K562 (cell line): ENCODE results near the gene MYO18A. TPM values are rescaled to one million over a fixed set of nuclear protein-coding genes. Genes with fewer than 3 reads are reported as not detected.

Source experiments
- ARNT ChIP-seq, 2 experiments: fragments of 450-650 bp; IDR thresholded peaks; 2 replicates each; pipeline ENCODE4 v1.6.1; 2016; ENCODE audit warnings: mild to moderate bottlenecking in 1 of 2
- BDP1 ChIP-seq: IDR thresholded peaks from 3 replicates; pipeline ENCODE4 v1.6.1; 2011; ENCODE audit not compliant: insufficient read length, insufficient read depth
- CBX8 ChIP-seq: fragments of 200-600 bp; sonication (generic); IDR thresholded peaks from 2 replicates; pipeline ENCODE4 v1.6.1; 2012; ENCODE audit warnings: borderline replicate concordance, mixed run types, low read depth, mild to moderate bottlenecking, moderate library complexity, mixed read lengths, low read length, control low read depth, inconsistent platforms; ENCODE audit not compliant: poor library complexity, severe bottlenecking; ENCODE audit errors: extremely low read depth
- CEBPB ChIP-seq: fragments of 450-650 bp; IDR thresholded peaks from 2 replicates; pipeline ENCODE4 v1.6.1; 2016; ENCODE audit warnings: missing genetic modification characterization, missing compliant biosample characterization
- DIDO1 ChIP-seq: fragments of 450-650 bp; IDR thresholded peaks from 2 replicates; pipeline ENCODE4 v1.6.1; 2016; ENCODE audit warnings: low read depth, missing biosample characterization, missing genetic modification characterization
- ERF ChIP-seq: fragments of 450-650 bp; formaldehyde crosslinking; IDR thresholded peaks from 2 replicates; pipeline ENCODE4 v1.4.0; 2020; ENCODE audit warnings: mild to moderate bottlenecking, mixed read lengths
- ETV6 ChIP-seq, 3 experiments: fragments of 150-350 bp in 1 of 3; sonication (generic) in 1 of 3; formaldehyde crosslinking in 1 of 3; IDR thresholded peaks; 2 replicates each; pipeline versions ENCODE4 v1.6.1 to v1.8.0; 2014 to 2022; ENCODE audit warnings: borderline replicate concordance in 2 of 3, low read depth in 2 of 3, antibody characterized with exemption in 1 of 3, low read length in 1 of 3, mild to moderate bottlenecking in 1 of 3, missing genetic modification reagents in 1 of 3
- FOXA3 ChIP-seq, 2 experiments: fragments of 450-650 bp in 1 of 2; sonication (generic) in 1 of 2; formaldehyde crosslinking; IDR thresholded peaks in 1 of 2; conservative IDR thresholded peaks in 1 of 2; 2 replicates each; pipeline versions ENCODE4 v1.4.0 to v1.8.0; 2020 to 2022; ENCODE audit warnings: mild to moderate bottlenecking in 2 of 2, missing genetic modification reagents in 1 of 2
- GATAD2A ChIP-seq: fragments of 450-650 bp; IDR thresholded peaks from 2 replicates; pipeline ENCODE4 v1.6.1; 2017
- MCM3 ChIP-seq: fragments of 450-650 bp; IDR thresholded peaks from 2 replicates; pipeline ENCODE4 v1.6.1; 2016
- MEIS2 ChIP-seq: fragments of 450-650 bp; IDR thresholded peaks from 2 replicates; pipeline ENCODE4 v1.6.1; 2014; ENCODE audit warnings: mild to moderate bottlenecking; ENCODE audit not compliant: partially characterized antibody
- MIER1 ChIP-seq: fragments of 450-650 bp; IDR thresholded peaks from 2 replicates; pipeline ENCODE4 v1.6.1; 2016; ENCODE audit warnings: antibody characterized with exemption, mild to moderate bottlenecking, low read depth
- NR3C1 ChIP-seq: sonication (generic); formaldehyde crosslinking; IDR thresholded peaks from 2 replicates; pipeline ENCODE4 v1.8.1; 2022; ENCODE audit warnings: missing genetic modification reagents
- PHTF2 ChIP-seq: fragments of 250-450 bp; sonication (Bioruptor Pico); IDR thresholded peaks from 2 replicates; pipeline ENCODE4 v1.5.0; 2021; ENCODE audit warnings: mild to moderate bottlenecking
- TCF7L2 ChIP-seq: fragments of 150-350 bp; IDR thresholded peaks from 2 replicates; pipeline ENCODE4 v1.6.1; 2016; ENCODE audit warnings: low read depth, mild to moderate bottlenecking, low read length, moderate library complexity
- ZBTB7A ChIP-seq: IDR thresholded peaks from 2 replicates; pipeline ENCODE4 v1.6.1; 2011; ENCODE audit warnings: low read depth, mild to moderate bottlenecking, low read length, moderate library complexity, borderline replicate concordance; ENCODE audit not compliant: control insufficient read depth
- ZFP36 ChIP-seq: fragments of 150-350 bp; IDR thresholded peaks from 2 replicates; pipeline ENCODE4 v1.6.1; 2018; ENCODE audit warnings: low read length, low read depth; ENCODE audit not compliant: partially characterized antibody
- ZKSCAN1 ChIP-seq: fragments of 150-350 bp; IDR thresholded peaks from 2 replicates; pipeline ENCODE4 v1.6.1; 2016; ENCODE audit warnings: low read depth, low read length
- ZNF175 ChIP-seq: fragments of 200-800 bp; sonication (Bioruptor generic); IDR thresholded peaks from 2 replicates; pipeline ENCODE4 v1.6.1; 2016; ENCODE audit warnings: low read depth, mild to moderate bottlenecking, missing genetic modification characterization, missing compliant biosample characterization
- ZNF212 ChIP-seq: fragments of 450-650 bp; formaldehyde crosslinking; IDR thresholded peaks from 2 replicates; pipeline ENCODE4 v1.4.0; 2020; ENCODE audit warnings: mild to moderate bottlenecking
- ZNF699 ChIP-seq: fragments of 250-450 bp; sonication (Bioruptor Pico); IDR thresholded peaks from 2 replicates; pipeline ENCODE4 v1.8.0; 2021; ENCODE audit warnings: mild to moderate bottlenecking, moderate library complexity; ENCODE audit not compliant: insufficient replicate concordance
- polyA plus RNA-seq, 8 experiments: library from polyadenylated mRNA; depleted of rRNA in 4 of 8; stranded (reverse) in 5 of 8; unstranded in 3 of 8; fragments of >200 nt; fragmentation: Nextera tagmentation in 2 of 8; fragmentation: Illumina TruSeq in 1 of 8; extraction: Ambion mirVana in 2 of 8; extraction: Trizol in 1 of 8; gene quantifications; 2 replicates each; pipeline versions ENCODE4 v1.2.1 to v1.2.3, GENCODE V29; 2011 to 2014; ENCODE audit warnings: inconsistent platforms in 1 of 8, missing spikeins in 1 of 8
- total RNA-seq, 7 experiments: library from RNA; depleted of rRNA in 6 of 7; stranded (reverse); fragments of >200 nt in 6 of 7; fragmentation: Illumina TruSeq in 2 of 7; extraction: Trizol in 2 of 7; gene quantifications; 2 replicates each; pipeline versions ENCODE4 v1.2.1 to v1.2.3, GENCODE V29; 2011 to 2021; ENCODE audit warnings: low replicate concordance in 1 of 7
- TF ChIP-seq, protein P1 (sequence below): conservative IDR thresholded peaks from 2 replicates; pipeline ENCODE4 v1.6.1; 2011; ENCODE audit warnings: low read depth, mild to moderate bottlenecking, low read length; ENCODE audit not compliant: control insufficient read depth
- TF ChIP-seq, protein P2 (sequence below): fragments of 250-450 bp; sonication (Bioruptor Pico); IDR thresholded peaks from 2 replicates; pipeline ENCODE4 v1.8.0; 2021; ENCODE audit warnings: borderline replicate concordance, mild to moderate bottlenecking, moderate library complexity; ENCODE audit not compliant: poor library complexity, severe bottlenecking
- TF ChIP-seq, protein P3 (sequence below): fragments of 250-450 bp; sonication (Bioruptor Pico); IDR thresholded peaks from 2 replicates; pipeline ENCODE4 v1.9.0; 2021; ENCODE audit warnings: mild to moderate bottlenecking
- TF ChIP-seq, protein P4 (sequence below): fragments of 250-450 bp; sonication (Bioruptor Pico); IDR thresholded peaks from 2 replicates; pipeline ENCODE4 v1.5.1; 2021; ENCODE audit warnings: mild to moderate bottlenecking

The MYO18A gene
- total and polyA plus RNA-seq, 9 of the 15 experiments (the other 6 are each of a cell fraction or from before 2014, with no cell fraction given), result 2.5 to 65.4 (median 17.1) TPM

DNA sequence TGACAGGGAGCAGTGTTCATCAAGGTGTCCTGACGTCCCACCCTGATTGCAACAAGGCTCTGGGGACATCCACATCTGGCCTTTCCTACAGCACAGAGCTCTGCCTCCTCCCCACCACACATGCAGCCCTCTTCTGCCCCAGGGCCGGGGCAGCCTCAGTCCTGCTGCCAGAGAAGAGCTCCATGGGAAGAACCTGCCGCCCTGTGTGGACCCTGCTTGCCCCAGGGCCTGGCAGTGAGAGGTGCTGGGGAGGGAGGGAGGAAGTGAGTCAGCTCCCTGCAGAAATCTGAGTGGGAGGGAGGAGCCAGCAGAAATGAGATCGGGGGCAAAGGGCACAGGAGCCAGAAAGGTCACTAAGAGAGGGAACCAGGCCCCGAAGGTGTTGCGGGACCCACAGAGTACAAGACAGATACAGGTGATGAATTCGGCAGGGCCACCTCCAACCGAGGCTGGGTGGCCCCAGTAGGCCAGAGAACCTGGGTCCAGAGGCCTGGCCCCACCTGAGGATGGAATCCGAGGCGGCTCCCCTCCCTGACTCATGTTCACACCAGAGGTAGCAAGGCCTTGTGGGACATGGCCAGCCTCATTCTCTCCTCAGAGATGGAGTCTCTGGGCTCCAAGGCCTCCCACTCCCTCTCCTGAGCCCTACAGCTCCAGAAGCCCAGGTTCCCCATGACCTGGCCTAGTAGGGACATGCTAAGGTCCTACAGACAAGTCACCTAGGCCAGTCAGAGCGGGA is 24.8 kb downstream of the MYO18A start (continued):
- peak; percentile 57; the same call in 1 of the 2 replicates for TF ChIP-seq GATAD2A
- TF ChIP-seq PHTF2 (CRISPR knock-in tag), result no peak
- no peak for TF ChIP-seq TCF7L2
- TF ChIP-seq, protein P1, sequence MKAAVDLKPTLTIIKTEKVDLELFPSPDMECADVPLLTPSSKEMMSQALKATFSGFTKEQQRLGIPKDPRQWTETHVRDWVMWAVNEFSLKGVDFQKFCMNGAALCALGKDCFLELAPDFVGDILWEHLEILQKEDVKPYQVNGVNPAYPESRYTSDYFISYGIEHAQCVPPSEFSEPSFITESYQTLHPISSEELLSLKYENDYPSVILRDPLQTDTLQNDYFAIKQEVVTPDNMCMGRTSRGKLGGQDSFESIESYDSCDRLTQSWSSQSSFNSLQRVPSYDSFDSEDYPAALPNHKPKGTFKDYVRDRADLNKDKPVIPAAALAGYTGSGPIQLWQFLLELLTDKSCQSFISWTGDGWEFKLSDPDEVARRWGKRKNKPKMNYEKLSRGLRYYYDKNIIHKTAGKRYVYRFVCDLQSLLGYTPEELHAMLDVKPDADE, result peak; percentile 35; the same call in 1 of the 2 replicates
- TF ChIP-seq ETV6 (IDR thresholded peaks at IDR 0.05; ENCODE audit: borderline replicate concordance in 1 of 2, low read depth in 2 of 2, low read length in 1 of 2), result no peak
- no peak for TF ChIP-seq ETV6 (CRISPR knock-in tag; IDR thresholded peaks at IDR 0.05; ENCODE audit: borderline replicate concordance)
- TF ChIP-seq CBX8, result no peak
- TF ChIP-seq, protein P2, sequence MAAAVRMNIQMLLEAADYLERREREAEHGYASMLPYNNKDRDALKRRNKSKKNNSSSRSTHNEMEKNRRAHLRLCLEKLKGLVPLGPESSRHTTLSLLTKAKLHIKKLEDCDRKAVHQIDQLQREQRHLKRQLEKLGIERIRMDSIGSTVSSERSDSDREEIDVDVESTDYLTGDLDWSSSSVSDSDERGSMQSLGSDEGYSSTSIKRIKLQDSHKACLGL (CRISPR knock-in tag), result no peak
- TF ChIP-seq ZNF699 (CRISPR knock-in tag), result no peak
- TF ChIP-seq, protein P3, sequence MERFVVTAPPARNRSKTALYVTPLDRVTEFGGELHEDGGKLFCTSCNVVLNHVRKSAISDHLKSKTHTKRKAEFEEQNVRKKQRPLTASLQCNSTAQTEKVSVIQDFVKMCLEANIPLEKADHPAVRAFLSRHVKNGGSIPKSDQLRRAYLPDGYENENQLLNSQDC, result no peak
- no peak for TF ChIP-seq MEIS2
- TF ChIP-seq, protein P4, sequence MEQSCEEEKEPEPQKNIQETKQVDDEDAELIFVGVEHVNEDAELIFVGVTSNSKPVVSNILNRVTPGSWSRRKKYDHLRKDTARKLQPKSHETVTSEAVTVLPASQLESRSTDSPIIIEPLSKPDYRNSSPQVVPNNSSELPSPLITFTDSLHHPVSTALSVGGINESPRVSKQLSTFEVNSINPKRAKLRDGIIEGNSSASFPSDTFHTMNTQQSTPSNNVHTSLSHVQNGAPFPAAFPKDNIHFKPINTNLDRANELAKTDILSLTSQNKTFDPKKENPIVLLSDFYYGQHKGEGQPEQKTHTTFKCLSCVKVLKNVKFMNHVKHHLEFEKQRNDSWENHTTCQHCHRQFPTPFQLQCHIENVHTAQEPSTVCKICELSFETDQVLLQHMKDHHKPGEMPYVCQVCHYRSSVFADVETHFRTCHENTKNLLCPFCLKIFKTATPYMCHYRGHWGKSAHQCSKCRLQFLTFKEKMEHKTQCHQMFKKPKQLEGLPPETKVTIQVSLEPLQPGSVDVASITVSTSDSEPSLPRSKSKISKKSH (CRISPR knock-in tag), result no peak
- no peak for TF ChIP-seq CEBPB
- no peak for TF ChIP-seq ERF (CRISPR knock-in tag)
- TF ChIP-seq ZNF175 (CRISPR knock-in tag), result no peak; the same call in 1 of the 2 replicates
- peak; percentile 41; the same call in 1 of the 2 replicates for TF ChIP-seq ZBTB7A
- TF ChIP-seq FOXA3 (CRISPR knock-in tag; conservative IDR thresholded peaks at IDR 0.05 in 1 of 2, IDR thresholded peaks at IDR 0.05 in 1 of 2), result no peak
- no peak for TF ChIP-seq ARNT (IDR thresholded peaks at IDR 0.05)
- TF ChIP-seq ZKSCAN1, result no peak
- no peak for TF ChIP-seq DIDO1
- no peak for TF ChIP-seq ZFP36
- no peak for TF ChIP-seq MCM3
- TF ChIP-seq MIER1, result no peak
- TF ChIP-seq BDP1, result no peak
- no peak for TF ChIP-seq ZNF212 (CRISPR knock-in tag)
- no peak for TF ChIP-seq NR3C1 (CRISPR knock-in tag)
